Progenitor cell of endocrine pancreas (in vitro differentiated cells): ENCODE measurements around the gene THTPA. TPM values are rescaled to one million over a fixed set of nuclear protein-coding genes. Genes with fewer than 3 reads are reported as not detected.
A peak's percentile ranks its signal among the peaks of the same experiment; 100 is the strongest.

ENCODE experiments used
- DNase-seq: peaks from one replicate; pipeline ENCODE4 v3.0.0; 2021; ENCODE audit warnings: low spot score; ENCODE audit not compliant: unreplicated experiment
- H3K27ac Mint-ChIP-seq: 2 replicates; pipeline ENCODE4 v1.8.0; 2021; ENCODE audit warnings: mild to moderate bottlenecking, moderate library complexity, mixed read lengths
- H3K27me3 Mint-ChIP-seq: 2 replicates; pipeline ENCODE4 v1.8.0; 2021; ENCODE audit warnings: mixed read lengths
- H3K36me3 Mint-ChIP-seq: 2 replicates; pipeline ENCODE4 v1.8.0; 2022; ENCODE audit warnings: mixed read lengths; ENCODE audit not compliant: insufficient read depth
- H3K4me1 Mint-ChIP-seq: 2 replicates; pipeline ENCODE4 v1.8.0; 2021; ENCODE audit warnings: low read depth, mixed read lengths
- H3K4me3 Mint-ChIP-seq: 2 replicates; pipeline ENCODE4 v1.8.0; 2021; ENCODE audit warnings: low read depth, mild to moderate bottlenecking, moderate library complexity, mixed read lengths
- H3K9me3 Mint-ChIP-seq: 2 replicates; pipeline ENCODE4 v1.8.0; 2021; ENCODE audit warnings: low read depth, mixed read lengths
- total RNA-seq: library from RNA; stranded (reverse); gene quantifications from 2 replicates; pipeline ENCODE4 v1.2.1, GENCODE V29; 2021
- TF ChIP-seq, protein P1 (sequence below): fragments of 200-600 bp; sonication (generic); IDR thresholded peaks from one replicate; pipeline ENCODE4 v1.5.0; 2021; ENCODE audit warnings: antibody characterized with exemption, mild to moderate bottlenecking; ENCODE audit not compliant: unreplicated experiment

THTPA gene
- total RNA-seq, 1 donor from 2014 or later: 20.6 TPM

DNA sequence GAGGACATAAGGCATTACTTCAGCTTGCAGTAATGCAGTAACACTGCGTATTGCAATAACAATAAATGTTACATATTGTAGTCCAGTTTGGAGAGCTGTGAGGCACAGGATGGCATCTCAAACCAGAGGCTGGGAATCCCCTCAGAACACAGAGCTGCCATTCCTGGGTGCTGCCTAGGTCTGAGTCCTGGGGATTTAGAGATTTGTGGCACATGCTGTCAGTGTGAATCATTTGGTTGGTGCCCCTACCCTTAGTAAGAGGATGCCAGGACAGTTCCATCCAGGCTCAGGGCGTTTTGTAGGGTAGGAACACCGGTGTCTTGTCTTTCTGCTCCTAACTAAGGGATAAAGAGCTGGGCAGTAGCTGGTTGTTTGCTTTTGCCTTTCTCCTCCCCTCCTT lies 27.1 kb upstream of the THTPA start:
- Mint-ChIP-seq H3K36me3 (peaks cover 7% of the 10 kb centered on the region), H3K4me3 (no peak overlapping the region), H3K27ac (no peak overlapping the region), H3K9me3 (no peaks in the 10 kb centered on the region), H3K27me3 (no peaks in the 10 kb centered on the region), H3K4me1 (peaks cover 20% of the 10 kb centered on the region)
- DNase-seq: no peak
- TF ChIP-seq, protein P1, sequence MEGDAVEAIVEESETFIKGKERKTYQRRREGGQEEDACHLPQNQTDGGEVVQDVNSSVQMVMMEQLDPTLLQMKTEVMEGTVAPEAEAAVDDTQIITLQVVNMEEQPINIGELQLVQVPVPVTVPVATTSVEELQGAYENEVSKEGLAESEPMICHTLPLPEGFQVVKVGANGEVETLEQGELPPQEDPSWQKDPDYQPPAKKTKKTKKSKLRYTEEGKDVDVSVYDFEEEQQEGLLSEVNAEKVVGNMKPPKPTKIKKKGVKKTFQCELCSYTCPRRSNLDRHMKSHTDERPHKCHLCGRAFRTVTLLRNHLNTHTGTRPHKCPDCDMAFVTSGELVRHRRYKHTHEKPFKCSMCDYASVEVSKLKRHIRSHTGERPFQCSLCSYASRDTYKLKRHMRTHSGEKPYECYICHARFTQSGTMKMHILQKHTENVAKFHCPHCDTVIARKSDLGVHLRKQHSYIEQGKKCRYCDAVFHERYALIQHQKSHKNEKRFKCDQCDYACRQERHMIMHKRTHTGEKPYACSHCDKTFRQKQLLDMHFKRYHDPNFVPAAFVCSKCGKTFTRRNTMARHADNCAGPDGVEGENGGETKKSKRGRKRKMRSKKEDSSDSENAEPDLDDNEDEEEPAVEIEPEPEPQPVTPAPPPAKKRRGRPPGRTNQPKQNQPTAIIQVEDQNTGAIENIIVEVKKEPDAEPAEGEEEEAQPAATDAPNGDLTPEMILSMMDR: no peak

DNA sequence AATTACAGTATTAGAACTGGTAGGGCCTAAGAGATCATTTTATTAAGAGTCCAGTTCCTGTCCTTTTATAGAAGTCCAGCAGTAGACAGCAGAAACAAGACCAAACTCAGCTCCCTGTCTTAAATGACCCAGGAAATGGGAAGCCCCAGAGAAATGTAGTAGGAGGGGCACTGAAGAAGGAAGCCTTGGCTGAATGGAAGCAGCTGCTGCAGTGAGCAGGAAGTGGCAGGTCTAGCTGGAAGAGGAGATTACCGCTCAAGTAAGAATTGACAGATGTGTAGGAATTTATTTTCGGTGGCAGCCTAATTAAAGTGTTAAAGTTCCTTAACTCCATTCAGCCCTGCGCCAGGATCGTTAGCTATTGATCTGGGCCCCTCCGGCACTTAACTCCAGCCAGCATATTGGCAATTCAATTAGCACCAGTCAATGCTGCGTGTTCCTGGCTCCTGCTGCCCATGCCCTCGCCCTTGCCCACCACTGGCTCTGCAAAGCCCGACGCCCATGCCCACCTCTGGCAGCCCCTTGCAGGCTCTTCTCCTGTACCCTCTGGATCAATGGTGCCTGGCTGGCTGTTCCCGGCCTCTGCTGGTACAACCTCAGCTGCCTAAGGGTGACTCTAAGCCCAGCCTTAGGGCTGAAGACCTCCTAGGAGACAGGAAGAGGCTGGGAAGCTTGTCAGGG lies 25.6 kb upstream of the THTPA start:
- no peaks in the 10 kb centered on the region for H3K9me3 Mint-ChIP-seq
- H3K4me3 Mint-ChIP-seq: no peak overlapping the region
- DNase-seq: no peak
- H3K27ac Mint-ChIP-seq: no peak overlapping the region
- H3K27me3 Mint-ChIP-seq: no peaks in the 10 kb centered on the region
- TF ChIP-seq, protein P1: no peak
- H3K4me1 Mint-ChIP-seq: peaks cover 20% of the 10 kb centered on the region
- H3K36me3 Mint-ChIP-seq: peaks cover 7% of the 10 kb centered on the region

DNA sequence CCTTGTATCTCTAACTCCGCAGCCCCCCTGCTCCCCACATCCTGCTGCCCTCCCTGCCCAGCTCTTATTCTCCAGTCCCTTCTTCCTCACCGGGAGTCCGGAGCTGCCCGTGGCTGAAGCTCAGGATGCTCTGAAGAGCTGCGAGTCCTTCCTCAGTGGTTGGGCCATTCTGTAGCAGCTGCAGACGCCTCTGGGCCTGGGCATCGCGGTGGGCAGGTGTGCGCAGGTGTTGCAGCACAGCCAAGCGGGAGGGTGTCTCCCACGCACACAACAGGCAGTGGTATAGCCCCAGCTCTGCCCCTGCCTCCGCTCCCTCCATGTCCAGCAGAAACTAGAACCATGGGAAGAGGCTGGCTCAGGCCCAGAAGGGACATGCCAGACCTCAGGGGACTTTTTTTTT lies 24.7 kb upstream of the THTPA start:
- Mint-ChIP-seq H3K4me1 (peaks cover 20% of the 10 kb centered on the region), H3K27me3 (no peaks in the 10 kb centered on the region), H3K36me3 (peaks cover 8% of the 10 kb centered on the region), H3K4me3 (no peak overlapping the region), H3K27ac (peak overlapping the region; percentile 4), H3K9me3 (no peaks in the 10 kb centered on the region)
- TF ChIP-seq, protein P1: no peak
- no peak for DNase-seq

DNA sequence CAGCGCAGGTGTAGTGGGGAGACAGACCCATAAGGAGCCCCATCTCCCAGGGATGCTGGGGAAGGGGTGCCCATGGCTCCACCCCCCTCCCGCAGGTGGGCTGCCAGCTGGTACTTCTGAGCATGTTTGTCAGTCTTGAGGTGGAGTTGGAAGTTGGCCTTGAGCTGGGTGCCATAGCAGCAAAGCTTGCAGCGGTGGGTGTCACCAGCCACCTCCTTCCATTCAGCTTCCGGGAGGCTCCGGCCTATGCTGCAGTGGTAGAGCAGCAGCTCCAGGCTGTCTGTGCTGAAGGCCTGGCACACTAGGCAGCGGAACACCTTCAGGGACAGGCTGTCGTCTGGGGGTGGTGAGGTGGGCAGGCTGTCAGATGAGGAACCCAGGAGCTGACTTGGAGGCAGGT lies 23.4 kb upstream of the THTPA start:
- Mint-ChIP-seq H3K9me3 (no peaks in the 10 kb centered on the region), H3K36me3 (peaks cover 5% of the 10 kb centered on the region), H3K4me3 (no peak overlapping the region), H3K4me1 (peaks cover 20% of the 10 kb centered on the region), H3K27me3 (no peaks in the 10 kb centered on the region), H3K27ac (no peak overlapping the region)
- TF ChIP-seq, protein P1: no peak
- DNase-seq: no peak

DNA sequence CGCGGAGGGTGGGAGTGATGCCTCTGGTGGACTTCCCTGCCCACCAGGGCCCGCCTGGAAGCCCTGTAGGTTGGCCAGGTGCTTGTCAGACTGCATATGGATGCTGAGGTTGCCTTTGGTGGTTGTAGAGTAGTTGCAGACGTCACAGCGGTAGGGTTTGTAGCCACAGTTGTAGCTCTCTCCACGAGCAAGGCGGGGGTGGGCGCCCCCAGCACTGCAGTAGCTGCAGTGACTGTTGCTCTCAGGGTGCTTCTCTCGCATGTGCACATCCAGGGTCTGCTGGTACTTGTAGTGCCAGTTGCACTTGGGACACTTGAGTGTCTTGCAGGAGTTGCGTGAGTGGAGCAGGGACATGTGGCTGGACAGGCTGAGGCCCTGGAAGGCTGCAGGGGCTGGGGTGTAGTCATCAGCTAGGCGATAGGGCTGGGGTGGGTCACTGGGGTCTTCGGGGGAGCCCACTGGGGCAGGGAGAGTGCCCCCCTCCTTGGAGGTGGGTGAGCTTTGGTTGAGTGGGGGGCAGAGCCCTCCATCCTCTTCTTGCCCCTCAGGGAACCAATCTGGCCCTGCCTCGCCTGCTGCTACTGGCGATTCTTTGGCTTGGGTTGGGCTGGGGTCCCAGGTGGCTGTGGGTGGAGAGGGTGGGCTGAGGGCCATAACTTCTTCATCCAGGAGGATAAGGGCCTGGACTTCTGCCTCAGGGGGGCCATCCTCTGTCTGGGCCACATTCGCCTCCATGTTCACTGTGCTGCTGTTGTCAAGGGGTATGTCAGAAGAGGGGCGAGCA lies 22.2 kb upstream of the THTPA start:
- no peak overlapping the region for H3K27ac Mint-ChIP-seq
- no peaks in the 10 kb centered on the region for H3K9me3 Mint-ChIP-seq
- no peak for DNase-seq
- no peak overlapping the region for H3K4me3 Mint-ChIP-seq
- H3K27me3 Mint-ChIP-seq: no peaks in the 10 kb centered on the region
- peaks cover 26% of the 10 kb centered on the region for H3K4me1 Mint-ChIP-seq
- peaks cover 5% of the 10 kb centered on the region for H3K36me3 Mint-ChIP-seq
- TF ChIP-seq, protein P1: no peak
